ENCODE measurements around the gene CRACR2A.

- TF ChIP-seq CTCF (conservative IDR thresholded peaks at IDR 0.05; ENCODE audit: low read length) (no peak), EZH2phosphoT487 (IDR thresholded peaks at IDR 0.05; ENCODE audit: borderline replicate concordance, low read depth, low read length) (no peak)
Observed at GRCh38 chr12:3631759-3632158, 121.2 kb downstream of the CRACR2A start.
